Activated naive CD8-positive, alpha-beta T cell (primary cell): ENCODE data around the gene FRMD1.

ENCODE experiments used
- H3K27ac Mint-ChIP-seq: one replicate; pipeline ENCODE4 v1.8.0; 2021; ENCODE audit warnings: mixed read lengths
- H3K27me3 Mint-ChIP-seq: one replicate; pipeline ENCODE4 v1.8.0; 2021; ENCODE audit warnings: mixed read lengths
- H3K36me3 Mint-ChIP-seq: one replicate; pipeline ENCODE4 v1.8.0; 2021; ENCODE audit warnings: mixed read lengths
- H3K4me1 Mint-ChIP-seq: one replicate; pipeline ENCODE4 v1.8.0; 2021; ENCODE audit warnings: low read depth, mixed read lengths
- H3K4me3 Mint-ChIP-seq: one replicate; pipeline ENCODE4 v1.8.0; 2021; ENCODE audit warnings: mild to moderate bottlenecking, mixed read lengths
- H3K9me3 Mint-ChIP-seq: one replicate; pipeline ENCODE4 v1.8.0; 2021; ENCODE audit warnings: low read depth, mixed read lengths

FRMD1 gene

GRCh38 chr6:168078943-168079405 lies at the start of gene FRMD1:
FRMD1 (minus strand) TSS chr6:168079212; CDS start chr6:168079094, 118 bp downstream.
- Mint-ChIP-seq H3K27me3 (no peaks in the 10 kb centered on the region), H3K4me3 (no peak within 1 kb of the TSS), H3K9me3 (no peaks in the 10 kb centered on the region), H3K27ac (no peak within 1 kb of the TSS), H3K36me3 (no peaks in the 10 kb centered on the region), H3K4me1 (no peaks in the 10 kb centered on the region)

- H3K27me3 Mint-ChIP-seq = peaks cover 12% of the 10 kb centered on the region
- no peaks in the 10 kb centered on the region for H3K36me3 Mint-ChIP-seq
- no peak overlapping the region for H3K4me3 Mint-ChIP-seq
- H3K27ac Mint-ChIP-seq = no peak overlapping the region
- no peaks in the 10 kb centered on the region for H3K9me3 Mint-ChIP-seq
- H3K4me1 Mint-ChIP-seq = peaks cover under 1% of the 10 kb centered on the region
Measured at GRCh38 chr6:168128006-168128630, 49.1 kb upstream of the FRMD1 start.

- Mint-ChIP-seq H3K4me3 (no peak overlapping the region), H3K4me1 (no peaks in the 10 kb centered on the region), H3K27ac (no peak overlapping the region), H3K27me3 (peaks cover 12% of the 10 kb centered on the region), H3K36me3 (no peaks in the 10 kb centered on the region), H3K9me3 (no peaks in the 10 kb centered on the region)
Measured at GRCh38 chr6:168127384-168127868, 48.4 kb upstream of the FRMD1 start.

GRCh38 chr6:168126566-168127383 lies 47.8 kb upstream of the FRMD1 start:
- Mint-ChIP-seq H3K27me3 (peaks cover 8% of the 10 kb centered on the region), H3K9me3 (no peaks in the 10 kb centered on the region), H3K36me3 (no peaks in the 10 kb centered on the region), H3K27ac (no peak overlapping the region), H3K4me3 (no peak overlapping the region), H3K4me1 (no peaks in the 10 kb centered on the region)

DNA sequence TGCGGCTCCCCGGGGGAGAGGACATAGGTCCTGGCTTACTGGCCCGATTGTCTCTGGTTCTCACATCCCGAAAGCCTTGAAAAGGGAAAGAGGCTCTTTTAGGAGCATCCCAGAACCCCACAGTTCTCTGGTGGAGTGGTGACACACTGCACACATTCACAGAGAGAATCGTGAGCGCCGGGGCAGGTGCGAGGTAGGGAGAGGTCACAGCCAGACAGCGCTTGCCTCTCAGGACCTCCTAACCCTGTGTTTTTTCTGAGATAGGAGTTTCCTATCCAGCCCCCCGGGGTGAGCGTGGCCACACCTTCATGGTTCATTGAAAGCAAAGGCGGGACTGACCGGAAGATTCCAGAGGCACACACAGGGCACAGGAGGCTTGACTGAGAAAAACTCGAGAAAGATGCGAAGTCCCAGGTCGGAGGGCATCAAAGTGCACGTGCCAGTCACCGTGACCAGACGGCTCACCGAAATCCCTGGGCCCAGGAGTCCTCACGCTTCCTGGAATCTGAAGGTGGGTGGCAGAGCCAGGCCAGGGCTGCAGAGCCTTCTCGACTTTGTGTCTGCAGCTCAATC lies 46.5 kb upstream of the FRMD1 start:
- H3K27me3 Mint-ChIP-seq = peaks cover 2% of the 10 kb centered on the region
- H3K9me3 Mint-ChIP-seq = no peaks in the 10 kb centered on the region
- no peaks in the 10 kb centered on the region for H3K36me3 Mint-ChIP-seq
- H3K27ac Mint-ChIP-seq = no peak overlapping the region
- H3K4me1 Mint-ChIP-seq = no peaks in the 10 kb centered on the region
- no peak overlapping the region for H3K4me3 Mint-ChIP-seq

DNA sequence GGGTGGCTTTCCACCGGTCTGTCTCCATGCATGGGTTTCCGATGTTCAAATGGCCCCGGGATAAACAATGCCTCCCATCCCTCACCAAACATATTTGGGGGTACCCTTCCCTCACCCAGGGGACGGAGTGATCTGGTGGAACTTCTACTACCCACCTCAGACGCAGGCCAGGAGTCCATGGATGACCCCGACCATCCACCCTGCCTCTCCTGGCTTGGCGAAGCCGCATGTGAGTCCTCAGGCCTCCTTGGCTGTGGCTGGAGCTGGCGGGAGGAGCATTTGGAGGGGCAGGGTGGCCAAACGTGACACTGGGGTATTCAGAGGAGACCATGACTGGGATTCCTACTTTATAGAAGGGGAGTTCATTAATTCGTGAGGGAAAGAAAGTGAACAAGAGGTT lies 45.9 kb upstream of the FRMD1 start:
- Mint-ChIP-seq H3K27me3 (no peaks in the 10 kb centered on the region), H3K4me3 (no peak overlapping the region), H3K36me3 (no peaks in the 10 kb centered on the region)

GRCh38 chr6:168124158-168124557 lies 45.1 kb upstream of the FRMD1 start:
- Mint-ChIP-seq H3K4me1 (no peaks in the 10 kb centered on the region), H3K27me3 (no peaks in the 10 kb centered on the region), H3K9me3 (no peaks in the 10 kb centered on the region), H3K4me3 (no peak overlapping the region), H3K27ac (no peak overlapping the region), H3K36me3 (no peaks in the 10 kb centered on the region)

More for the DNA sequence above, 45.9 kb upstream of the FRMD1 start:
- Mint-ChIP-seq H3K9me3 (no peaks in the 10 kb centered on the region), H3K27ac (no peak overlapping the region), H3K4me1 (no peaks in the 10 kb centered on the region)

DNA sequence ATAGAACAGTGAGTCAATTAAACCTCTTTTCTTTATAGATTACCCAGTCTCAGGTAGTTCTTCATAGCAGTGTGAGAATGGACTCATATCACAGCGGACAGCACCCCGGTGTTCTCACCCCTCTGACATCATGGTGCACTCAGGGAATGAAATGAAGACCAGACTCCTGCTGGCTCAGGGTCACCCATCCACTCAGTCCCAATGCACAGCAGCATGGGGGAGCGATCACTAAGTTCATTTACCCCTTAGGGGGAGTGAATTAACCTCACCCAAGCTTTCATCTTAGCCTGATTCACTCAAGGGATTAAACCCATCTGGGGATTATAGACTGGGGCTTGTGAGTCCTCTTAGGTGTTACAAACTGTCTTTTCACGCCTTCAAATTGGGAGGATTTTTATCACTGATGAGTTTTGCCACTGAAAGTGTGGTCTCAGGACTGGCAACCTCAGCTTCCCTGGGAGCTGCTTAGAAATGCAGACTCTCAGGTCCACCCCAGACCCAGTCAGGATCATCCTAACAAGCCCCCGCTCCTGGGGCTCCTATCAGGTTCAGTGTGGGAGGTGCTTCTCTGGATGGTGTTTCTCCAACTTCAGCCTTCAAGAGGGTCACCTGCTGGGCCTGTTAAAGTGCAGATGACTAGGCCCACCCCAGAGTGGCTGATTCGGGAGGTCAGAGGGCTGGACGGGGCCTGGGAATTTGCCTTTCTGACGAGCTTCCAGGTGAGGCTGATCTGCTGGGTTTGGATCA lies 44.3 kb upstream of the FRMD1 start:
- no peak overlapping the region for H3K4me3 Mint-ChIP-seq
- H3K27ac Mint-ChIP-seq = no peak overlapping the region
- no peaks in the 10 kb centered on the region for H3K36me3 Mint-ChIP-seq
- no peaks in the 10 kb centered on the region for H3K4me1 Mint-ChIP-seq
- H3K27me3 Mint-ChIP-seq = no peaks in the 10 kb centered on the region
- H3K9me3 Mint-ChIP-seq = no peaks in the 10 kb centered on the region

- Mint-ChIP-seq H3K4me1 (no peaks in the 10 kb centered on the region), H3K9me3 (no peaks in the 10 kb centered on the region), H3K27me3 (no peaks in the 10 kb centered on the region), H3K27ac (no peak overlapping the region), H3K36me3 (no peaks in the 10 kb centered on the region), H3K4me3 (no peak overlapping the region)
Measured at GRCh38 chr6:168122521-168122920, 43.5 kb upstream of the FRMD1 start.

DNA sequence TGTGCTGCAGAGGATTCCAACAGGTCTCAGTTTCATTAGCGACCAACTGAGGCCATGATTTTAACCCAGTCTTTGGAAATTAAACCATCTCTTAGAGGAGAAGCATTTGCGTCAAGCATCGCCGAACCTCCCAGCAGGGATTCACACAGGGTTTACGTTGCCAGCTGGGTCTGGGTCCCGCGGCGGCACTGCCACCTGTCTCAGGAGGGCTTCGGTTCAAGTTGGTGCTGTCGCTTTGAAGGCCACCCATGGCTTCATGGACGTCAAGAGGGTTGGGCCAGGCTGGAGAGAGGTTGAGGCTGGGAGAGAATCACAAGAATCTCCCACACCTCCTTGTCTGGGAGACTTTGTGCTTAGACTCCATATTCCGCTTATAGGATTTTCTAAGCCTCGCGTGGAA lies 43.0 kb upstream of the FRMD1 start:
- Mint-ChIP-seq H3K4me1 (no peaks in the 10 kb centered on the region), H3K36me3 (no peaks in the 10 kb centered on the region), H3K4me3 (no peak overlapping the region), H3K27me3 (no peaks in the 10 kb centered on the region), H3K9me3 (no peaks in the 10 kb centered on the region), H3K27ac (no peak overlapping the region)

DNA sequence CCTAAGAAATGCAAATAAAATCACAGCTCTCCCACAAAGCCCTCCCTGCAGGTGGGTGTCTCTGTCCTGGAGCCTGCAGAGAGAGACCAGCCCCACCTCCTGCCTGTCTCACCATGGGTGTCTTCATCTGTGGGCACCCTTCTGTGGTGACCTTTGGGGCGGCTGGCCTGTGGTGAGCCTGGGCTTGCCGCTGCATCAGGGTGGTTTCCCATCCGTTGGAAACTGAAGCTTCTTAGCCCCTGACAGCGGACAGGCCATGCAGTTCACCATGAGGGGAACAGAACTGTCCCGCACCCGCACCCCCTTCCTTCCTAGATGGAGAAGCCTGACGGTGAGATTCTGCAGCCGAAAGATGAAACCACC lies 42.3 kb upstream of the FRMD1 start:
- H3K4me1 Mint-ChIP-seq = no peaks in the 10 kb centered on the region
- no peaks in the 10 kb centered on the region for H3K36me3 Mint-ChIP-seq
- H3K27me3 Mint-ChIP-seq = no peaks in the 10 kb centered on the region
- H3K27ac Mint-ChIP-seq = no peak overlapping the region
- no peaks in the 10 kb centered on the region for H3K9me3 Mint-ChIP-seq
- H3K4me3 Mint-ChIP-seq = no peak overlapping the region

- no peak overlapping the region for H3K27ac Mint-ChIP-seq
- no peaks in the 10 kb centered on the region for H3K36me3 Mint-ChIP-seq
- no peak overlapping the region for H3K4me3 Mint-ChIP-seq
- H3K9me3 Mint-ChIP-seq = no peaks in the 10 kb centered on the region
- no peaks in the 10 kb centered on the region for H3K27me3 Mint-ChIP-seq
- H3K4me1 Mint-ChIP-seq = no peaks in the 10 kb centered on the region
Measured at GRCh38 chr6:168120390-168121302, 41.6 kb upstream of the FRMD1 start.

GRCh38 chr6:168119539-168119938 lies 40.5 kb upstream of the FRMD1 start:
- no peak overlapping the region for H3K27ac Mint-ChIP-seq
- no peaks in the 10 kb centered on the region for H3K4me1 Mint-ChIP-seq
- H3K36me3 Mint-ChIP-seq = no peaks in the 10 kb centered on the region
- H3K27me3 Mint-ChIP-seq = no peaks in the 10 kb centered on the region
- H3K9me3 Mint-ChIP-seq = no peaks in the 10 kb centered on the region
- no peak overlapping the region for H3K4me3 Mint-ChIP-seq

- no peak overlapping the region for H3K4me3 Mint-ChIP-seq
- no peaks in the 10 kb centered on the region for H3K4me1 Mint-ChIP-seq
- H3K36me3 Mint-ChIP-seq = no peaks in the 10 kb centered on the region
- H3K9me3 Mint-ChIP-seq = no peaks in the 10 kb centered on the region
- no peaks in the 10 kb centered on the region for H3K27me3 Mint-ChIP-seq
- H3K27ac Mint-ChIP-seq = no peak overlapping the region
Measured at GRCh38 chr6:168118935-168119334, 39.9 kb upstream of the FRMD1 start.
